GM08714 (cell line): ENCODE measurements around the gene SLX4IP.

Experiments used
- H3K4me3 ChIP-seq: fragments of 200-500 bp; sonication (Bioruptor generic); 2 replicates; pipeline ENCODE4 v1.5.1; 2014; ENCODE audit warnings: mild to moderate bottlenecking, low read length, inconsistent platforms
- ZNF274 ChIP-seq: IDR thresholded peaks from 2 replicates; pipeline ENCODE4 v1.6.1; 2012; ENCODE audit warnings: mild to moderate bottlenecking, low read depth, low read length

SLX4IP gene

DNA sequence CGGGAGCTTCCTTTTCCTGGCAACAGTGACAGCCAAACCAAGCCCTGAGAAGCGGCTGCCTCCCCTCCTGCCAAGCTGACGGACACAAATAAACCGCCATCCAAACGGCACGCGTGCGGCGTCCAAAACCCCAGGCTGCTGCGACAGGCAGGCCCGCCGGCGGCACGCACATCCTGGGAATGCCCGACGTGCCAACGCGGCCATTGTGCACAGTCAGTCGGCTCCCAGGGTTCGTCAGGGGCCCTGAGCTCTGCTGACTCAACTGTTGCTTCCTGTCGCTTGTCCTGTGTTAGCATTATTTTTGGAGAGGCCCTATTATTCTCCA lies 231.9 kb downstream of the SLX4IP start:
- TF ChIP-seq ZNF274: no peak
- no peak overlapping the region for H3K4me3 ChIP-seq

DNA sequence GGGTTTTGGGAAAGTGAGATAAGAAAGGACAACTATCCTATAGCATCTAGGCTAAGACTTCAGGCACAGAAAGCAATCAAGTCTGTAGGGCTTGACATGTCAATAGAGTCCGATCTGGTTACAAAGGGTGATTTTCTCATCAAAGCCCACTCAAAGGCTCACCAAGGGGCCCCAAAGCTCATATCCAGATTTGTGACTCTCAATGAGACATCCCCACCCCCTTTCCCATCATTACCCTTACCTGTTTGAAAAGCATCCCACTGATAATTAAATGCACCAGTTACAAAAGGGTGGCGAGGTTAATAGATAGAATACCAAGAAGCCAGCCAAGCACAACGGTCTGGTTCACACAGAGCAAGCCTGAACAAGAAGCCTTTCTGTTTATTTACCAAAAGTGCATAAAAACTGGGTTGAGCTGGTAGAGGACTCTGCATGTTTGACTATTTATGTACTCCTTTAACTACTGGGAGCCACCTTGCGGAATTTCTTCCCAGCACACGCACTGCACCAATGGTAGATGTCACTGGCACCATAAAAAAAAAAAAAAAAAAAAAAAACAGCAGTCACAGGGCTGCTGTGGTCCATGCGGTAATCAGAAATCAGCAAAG lies 232.6 kb downstream of the SLX4IP start:
- no peak overlapping the region for H3K4me3 ChIP-seq
- TF ChIP-seq ZNF274: no peak

GRCh38 chr20:10668677-10669368 lies 233.7 kb downstream of the SLX4IP start:
- H3K4me3 ChIP-seq: no peak overlapping the region

GRCh38 chr20:10669843-10670446 lies 234.8 kb downstream of the SLX4IP start:
- peak overlapping the region; percentile 23; the same call in 1 of the 2 replicates for H3K4me3 ChIP-seq
- TF ChIP-seq ZNF274: no peak

More at GRCh38 chr20:10668677-10669368, 233.7 kb downstream of the SLX4IP start:
- TF ChIP-seq ZNF274: no peak

- peak overlapping the region; percentile 20; the same call in 1 of the 2 replicates for H3K4me3 ChIP-seq
- no peak for TF ChIP-seq ZNF274
These were observed 235.6 kb downstream of the SLX4IP start for GRCh38 chr20:10670501-10671220.

- TF ChIP-seq ZNF274: no peak
- H3K4me3 ChIP-seq: peak overlapping the region; percentile 81; the same call in 1 of the 2 replicates
These were observed 236.3 kb downstream of the SLX4IP start for GRCh38 chr20:10671221-10671918.

- TF ChIP-seq ZNF274: no peak
- peak overlapping the region; percentile 81 for H3K4me3 ChIP-seq
These were observed 237.0 kb downstream of the SLX4IP start for GRCh38 chr20:10671919-10672623.

DNA sequence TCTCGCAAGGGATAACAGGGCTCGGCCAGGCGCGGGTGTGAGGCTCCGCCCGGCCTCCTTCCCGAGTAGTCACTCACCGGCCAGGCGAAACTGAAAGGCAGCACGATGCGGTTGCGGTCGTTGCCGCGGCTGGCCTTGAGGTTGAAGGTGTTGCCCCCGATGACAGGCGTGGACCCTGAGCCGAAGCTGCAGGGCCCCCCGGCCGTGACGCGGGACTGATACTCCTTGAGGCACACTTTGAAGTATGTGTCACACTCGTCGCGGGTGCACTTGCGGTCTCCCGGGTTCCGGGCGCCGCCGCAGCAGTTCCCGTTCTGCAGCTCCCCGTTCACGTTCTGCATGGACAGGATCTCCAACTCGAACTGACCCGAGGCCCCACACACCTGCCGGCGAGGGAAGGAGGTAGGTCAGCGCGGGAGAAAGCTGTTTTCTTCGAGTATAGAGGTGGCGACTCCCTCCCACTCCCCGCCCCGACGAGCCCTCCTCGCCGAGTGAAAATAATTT lies 237.6 kb downstream of the SLX4IP start:
- peak overlapping the region; percentile 81 for H3K4me3 ChIP-seq
- TF ChIP-seq ZNF274: no peak

DNA sequence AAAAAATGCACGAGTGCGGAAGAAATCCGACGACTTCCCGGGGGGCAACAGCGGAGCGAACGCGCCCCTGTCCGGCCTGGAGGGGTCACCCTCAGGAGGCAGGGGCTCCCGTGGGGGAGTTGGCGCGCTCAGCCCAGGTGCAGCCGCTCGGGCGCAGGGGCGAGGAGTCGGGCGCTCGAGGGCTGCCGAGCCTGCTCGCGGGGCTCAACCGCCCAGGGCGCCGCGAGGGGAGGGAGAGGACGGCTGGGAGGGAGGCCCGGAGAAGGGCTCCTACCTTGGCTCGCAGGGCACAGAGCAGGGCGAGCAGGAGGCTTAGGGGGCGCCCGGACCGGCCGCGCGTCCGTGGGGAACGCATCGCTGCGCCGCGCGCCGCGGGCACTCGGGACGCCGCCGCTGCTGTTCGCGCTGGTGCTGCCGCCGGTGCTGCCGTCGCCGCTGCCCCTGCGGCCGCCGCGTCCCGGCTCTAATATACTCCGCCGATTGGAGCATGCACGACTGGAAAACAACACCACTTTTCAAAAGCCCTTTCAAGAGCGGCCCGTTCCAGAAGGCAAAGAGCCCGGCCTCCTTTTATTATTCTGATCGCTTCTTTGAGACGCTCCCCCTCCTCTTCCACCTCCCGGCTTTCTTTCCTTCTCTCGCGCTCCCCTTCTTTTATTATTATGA lies 238.2 kb downstream of the SLX4IP start:
- TF ChIP-seq ZNF274: no peak
- peak overlapping the region; percentile 81 for H3K4me3 ChIP-seq

DNA sequence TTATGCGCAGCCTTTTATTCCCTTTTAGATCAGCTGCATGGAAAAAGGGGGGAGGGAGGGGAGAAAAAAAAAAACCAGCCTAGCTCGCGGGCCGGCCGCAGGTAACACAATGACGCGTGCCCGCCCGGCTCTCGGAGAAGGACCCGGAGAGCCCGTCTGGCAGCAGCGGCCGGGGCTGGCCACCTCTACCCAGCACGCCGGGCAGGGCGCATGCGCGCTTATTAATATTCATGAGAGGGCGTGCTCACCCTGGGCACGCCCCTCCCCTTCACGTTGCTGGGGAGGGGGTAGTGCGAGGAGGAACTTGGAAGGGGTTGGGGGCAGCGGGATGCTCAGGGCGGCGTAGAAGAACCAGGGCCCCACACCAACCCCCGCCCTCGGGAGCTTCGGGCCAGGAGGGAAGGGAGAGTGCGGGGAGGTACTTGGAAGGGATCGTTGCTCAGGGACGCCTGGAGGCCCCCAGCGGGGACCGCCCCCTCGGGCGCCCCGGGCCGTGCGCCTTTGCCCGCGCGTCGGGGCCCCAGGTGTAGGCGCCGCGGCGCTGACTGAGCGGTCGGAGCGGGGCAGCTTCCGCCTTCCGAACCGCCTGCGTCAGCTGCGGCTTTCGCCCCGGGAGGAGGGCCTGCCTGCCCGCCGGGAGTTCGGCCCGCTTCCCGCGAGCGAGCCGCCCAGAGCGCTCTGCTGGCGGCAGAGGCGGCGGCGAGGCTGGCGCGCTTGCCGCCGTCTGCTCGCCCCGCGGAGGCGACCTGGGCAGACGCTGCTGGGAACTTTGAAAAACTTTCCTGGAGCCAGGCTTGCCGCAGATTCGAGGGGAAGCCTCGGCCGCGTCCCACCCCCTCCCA lies 239.0 kb downstream of the SLX4IP start, which contains the start of gene JAG1:
Gene JAG1, minus strand, starts transcription at position 158 of the 842 bp plus-strand sequence. CDS start 469 bp downstream, outside the sequence.
- no peak for TF ChIP-seq ZNF274
- H3K4me3 ChIP-seq: peak within 1 kb of the TSS; percentile 81

- H3K4me3 ChIP-seq: peak overlapping the region; percentile 81
- TF ChIP-seq ZNF274: no peak
These were observed 239.8 kb downstream of the SLX4IP start for GRCh38 chr20:10674684-10675449.
